GM19438 (cell line): ENCODE measurements around the gene SNRPF.
"Not testable (repeated sequence)": the region's sequence is repeated elsewhere in the genome, so short reads cannot be mapped to it uniquely, and the experiment has no call there.

Experiments
- ATAC-seq: cut with Tn5 transposase; IDR thresholded peaks from one replicate; pipeline ENCODE4 v1.9.1; 2021; ENCODE audit warnings: low read depth; ENCODE audit not compliant: unreplicated experiment

The SNRPF gene

GRCh38 chr12:95858451-95859343 lies at the start of gene SNRPF:
Gene SNRPF (plus strand): TSS chr12:95858952. CDS start chr12:95859074, 122 bp downstream.
- ATAC-seq, result peak; percentile 99

DNA sequence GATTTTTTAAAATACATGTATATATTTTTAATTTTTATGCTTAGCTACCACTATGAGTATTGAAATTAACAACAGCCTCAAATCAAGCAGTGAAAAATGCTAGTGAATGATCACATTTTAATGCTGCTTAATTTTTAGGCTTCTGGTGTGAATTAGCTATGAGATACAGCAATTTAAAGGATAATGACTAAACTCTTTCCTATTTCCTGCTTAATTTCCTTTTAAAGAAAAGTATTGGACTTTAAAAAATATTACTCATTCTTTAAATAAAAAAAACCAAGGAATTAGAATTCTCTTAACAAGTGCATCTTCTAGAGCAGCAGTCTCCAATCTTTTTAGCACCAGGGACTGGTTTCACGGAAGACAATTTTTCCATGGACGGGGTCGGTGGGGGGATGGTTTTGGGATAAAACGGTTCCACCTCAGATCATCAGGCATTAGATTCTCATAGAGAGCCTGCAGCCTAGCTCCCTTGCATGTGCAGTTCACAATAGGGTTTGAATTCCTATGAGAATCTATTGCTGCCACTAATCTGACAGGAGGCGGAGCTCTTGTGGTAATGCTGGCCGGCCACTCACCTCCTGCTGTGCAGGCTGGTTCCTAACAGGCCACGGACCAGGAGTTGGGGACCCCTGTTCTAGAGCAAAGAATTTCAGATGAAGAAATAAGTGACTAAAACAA lies 49.6 kb upstream of the SNRPF start:
- ATAC-seq, result no peak

GRCh38 chr12:95810411-95810810 lies 48.3 kb upstream of the SNRPF start:
- no peak for ATAC-seq

DNA sequence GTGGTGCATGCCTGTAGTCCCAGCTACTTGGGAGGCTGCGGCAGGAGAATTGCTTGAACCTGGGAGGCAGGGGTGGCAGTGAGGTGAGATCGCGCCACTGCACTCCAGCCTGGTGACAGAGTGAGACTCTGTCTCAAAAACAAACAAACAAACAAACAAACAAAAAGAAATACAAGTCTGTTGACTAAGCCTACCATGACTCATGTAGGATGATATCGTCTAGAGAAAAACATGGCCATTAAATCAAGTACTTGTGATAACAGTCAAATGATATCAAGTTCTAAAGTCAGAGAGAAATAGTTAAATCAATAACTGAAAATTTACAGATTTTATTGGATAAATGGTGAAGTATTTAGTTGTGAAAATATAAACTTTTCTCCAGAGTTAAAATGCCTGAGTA lies 46.6 kb upstream of the SNRPF start:
- ATAC-seq, result not testable (repeated sequence)

DNA sequence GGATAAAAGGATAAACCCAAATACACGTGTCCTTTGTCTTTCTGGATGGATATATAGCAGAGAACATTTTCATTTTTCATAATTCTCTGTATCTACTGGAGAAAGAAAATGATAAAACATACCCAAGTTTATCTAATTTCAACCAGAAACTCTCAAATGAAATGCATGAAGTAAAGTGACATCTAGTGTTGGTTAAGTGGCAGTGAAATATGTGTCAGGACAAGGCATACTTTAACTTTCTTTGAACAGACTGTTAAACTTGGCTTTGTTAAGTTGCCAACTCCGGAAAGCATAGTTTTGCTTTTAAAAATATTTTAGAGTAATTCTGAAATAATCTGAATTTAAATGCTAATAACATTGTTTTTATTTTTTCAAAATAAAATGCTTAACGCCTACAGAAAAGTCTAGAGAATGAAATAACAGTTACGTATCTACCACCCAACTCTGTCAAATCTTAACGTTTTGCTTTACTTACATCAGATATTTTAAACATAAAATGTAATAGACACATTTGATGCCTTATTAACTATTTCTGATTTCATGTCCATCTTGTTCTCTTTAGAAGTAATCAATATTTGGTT lies 43.0 kb upstream of the SNRPF start:
- no peak for ATAC-seq

DNA sequence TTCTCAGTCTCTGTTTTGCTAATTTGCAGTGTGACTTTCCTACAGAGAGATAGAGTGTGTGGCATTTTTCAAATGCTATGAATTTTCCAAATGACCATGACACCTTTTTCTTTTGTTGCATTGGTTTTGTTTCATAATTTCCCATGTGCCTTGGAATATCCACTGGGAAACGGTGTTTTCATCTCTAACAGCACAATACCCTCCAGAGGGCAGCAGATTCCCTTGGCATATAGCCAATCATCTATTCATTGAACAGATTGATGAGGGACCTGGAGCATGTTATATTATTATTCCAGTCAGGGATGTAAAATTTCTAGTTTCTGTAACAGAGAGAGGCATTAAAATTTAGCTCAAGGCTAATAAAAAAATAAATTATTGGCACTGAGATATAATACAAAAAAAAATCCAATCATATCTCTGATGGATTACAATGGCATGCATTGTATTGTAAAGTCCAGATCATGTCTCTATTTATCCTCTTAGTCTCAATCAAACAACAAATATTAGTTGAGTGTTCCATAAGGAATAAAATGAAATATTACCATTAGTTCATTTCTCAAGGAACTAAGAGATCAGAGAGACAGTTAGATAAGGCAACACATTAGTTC lies 38.6 kb upstream of the SNRPF start:
- ATAC-seq, result no peak

GRCh38 chr12:95829395-95829794 lies 29.4 kb upstream of the SNRPF start:
- no peak for ATAC-seq

GRCh38 chr12:95830335-95831089 lies 28.2 kb upstream of the SNRPF start:
- no peak for ATAC-seq

GRCh38 chr12:95834572-95834971 lies 24.2 kb upstream of the SNRPF start:
- ATAC-seq, result no peak

GRCh38 chr12:95836185-95836609 lies 22.6 kb upstream of the SNRPF start:
- ATAC-seq, result no peak

DNA sequence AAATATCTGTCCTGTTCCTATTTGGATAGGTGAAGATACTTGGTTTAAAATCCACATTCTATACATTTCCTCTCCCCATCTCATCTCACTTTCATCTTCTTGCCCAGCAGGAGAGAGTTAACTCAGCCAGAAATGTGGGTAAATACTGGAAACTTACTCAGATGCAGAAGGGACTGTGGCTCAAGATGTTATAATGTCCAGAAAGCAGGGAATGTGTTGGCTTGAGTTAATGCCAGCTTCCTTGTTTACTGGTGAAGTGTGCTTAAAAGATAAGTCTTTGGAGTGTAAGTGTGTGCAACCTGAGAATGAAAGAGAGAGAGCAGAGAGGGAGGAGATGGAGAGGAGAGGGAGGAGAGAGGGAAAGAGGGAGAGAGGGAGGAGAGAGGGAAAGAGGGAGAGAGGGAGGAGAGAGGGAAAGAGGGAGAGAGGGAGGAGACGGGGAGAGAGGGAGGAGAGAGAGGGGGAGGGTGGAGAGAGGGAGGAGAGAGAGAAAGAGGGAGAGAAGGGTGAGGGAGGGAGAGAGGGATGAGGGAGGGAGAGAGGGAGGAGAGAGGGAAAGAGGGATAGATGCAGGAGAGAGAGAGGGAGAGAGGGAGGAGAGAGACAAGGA lies 22.0 kb upstream of the SNRPF start:
- no peak for ATAC-seq

DNA sequence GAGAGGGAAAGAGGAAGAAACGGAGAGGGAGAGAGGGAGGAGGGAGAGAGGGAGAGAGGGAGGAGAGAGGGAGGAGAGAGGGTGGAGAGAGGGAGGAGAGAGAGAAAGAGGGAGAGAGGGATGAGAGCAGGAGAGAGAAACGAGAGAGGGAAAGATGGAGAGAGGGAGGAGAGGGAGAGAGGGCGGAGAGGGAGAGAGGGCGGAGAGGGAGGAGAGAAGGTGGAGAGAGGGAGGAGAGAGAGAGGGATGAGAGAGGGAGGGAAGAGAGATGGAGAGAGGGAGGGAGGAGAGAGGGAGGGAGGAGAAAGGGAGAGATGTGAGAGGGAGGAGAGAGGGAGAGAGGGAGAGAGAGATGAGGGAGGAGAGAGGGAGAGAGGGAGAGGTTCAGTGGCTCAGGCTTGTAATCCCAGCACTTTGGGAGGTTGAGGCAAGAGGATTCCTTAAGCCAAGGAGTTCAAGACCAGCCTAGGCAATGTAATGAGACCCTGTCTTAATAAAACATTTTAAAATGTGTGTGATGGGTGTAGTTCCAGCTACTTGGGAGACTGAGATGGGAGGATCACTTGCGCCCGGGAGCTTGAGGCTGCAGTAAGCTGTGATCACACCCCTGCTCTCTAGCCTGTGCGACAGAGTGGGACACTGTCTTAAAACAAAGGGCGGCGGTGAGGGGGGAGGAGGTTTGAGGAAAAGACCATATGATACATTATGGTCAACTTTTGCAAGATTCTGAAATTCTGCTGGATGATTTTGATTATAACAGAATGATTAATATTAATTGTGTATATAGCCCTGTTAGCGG lies 21.3 kb upstream of the SNRPF start:
- no peak for ATAC-seq

- ATAC-seq, result no peak
Measured at GRCh38 chr12:95838125-95838524, 20.6 kb upstream of the SNRPF start.

GRCh38 chr12:95842426-95842825 lies 16.3 kb upstream of the SNRPF start:
- ATAC-seq, result not testable (repeated sequence)

DNA sequence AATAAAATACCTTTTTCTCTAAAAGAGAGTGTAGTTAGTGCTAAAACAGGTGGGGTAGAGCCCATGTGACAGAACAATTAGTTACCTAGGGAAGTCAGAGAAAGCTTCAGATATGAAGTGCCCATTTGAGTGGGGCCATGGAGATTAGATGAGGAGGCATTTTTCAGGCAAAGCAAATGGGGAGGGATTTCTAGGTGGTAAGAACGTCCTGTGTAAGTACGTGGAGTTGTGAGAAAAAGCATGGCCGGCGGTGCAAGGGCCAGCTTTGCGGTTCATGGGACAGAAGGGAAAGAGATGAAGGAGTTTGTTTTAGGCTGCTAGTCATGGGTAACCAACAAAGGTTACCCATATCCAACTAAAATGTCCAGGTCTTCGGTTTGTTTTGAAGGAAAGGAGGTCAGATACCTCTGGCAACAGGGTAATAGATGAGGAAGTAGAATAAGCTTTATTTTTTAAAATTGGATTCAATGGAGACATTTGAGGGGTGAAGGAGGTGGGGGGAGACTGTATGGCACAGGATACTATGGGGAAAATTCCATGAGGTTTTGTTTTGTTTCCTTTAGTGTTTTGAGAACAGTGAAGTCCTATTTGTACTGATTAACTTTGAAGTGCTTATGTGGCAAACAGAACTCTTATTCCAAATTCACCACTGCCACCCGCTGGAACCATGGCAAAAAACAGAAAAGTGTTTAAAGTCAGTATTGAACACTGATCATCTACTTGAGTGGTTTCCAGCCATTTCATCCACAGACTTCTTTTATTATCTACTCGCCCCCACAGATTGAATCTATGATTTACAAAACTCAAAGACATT lies 10.0 kb upstream of the SNRPF start:
- ATAC-seq, result no peak

- ATAC-seq, result no peak
Measured at GRCh38 chr12:95851606-95852005, 7.1 kb upstream of the SNRPF start.

- no peak for ATAC-seq
Measured at GRCh38 chr12:95852133-95852532, 6.6 kb upstream of the SNRPF start.

DNA sequence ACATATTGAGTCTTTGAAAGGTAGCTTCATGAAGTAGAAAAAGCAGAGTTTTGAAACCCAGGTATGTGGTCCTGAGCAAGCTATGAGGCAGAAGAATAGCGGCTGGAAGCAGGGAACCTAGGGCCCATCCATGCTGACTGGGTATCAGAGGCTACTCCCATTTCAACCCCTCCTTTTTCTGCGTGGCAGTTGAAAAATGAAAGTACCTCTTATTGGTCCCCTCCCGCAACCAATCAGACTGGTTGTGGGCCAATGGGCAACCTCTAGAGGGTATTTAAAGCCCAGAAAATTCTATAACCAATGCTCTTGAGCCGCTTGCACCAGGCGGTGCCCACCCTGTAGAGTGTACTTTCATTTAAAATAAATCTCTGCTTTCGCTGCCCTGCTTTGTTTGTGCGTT lies 1.6 kb upstream of the SNRPF start:
- ATAC-seq, result no peak
